CD4-positive, alpha-beta T cell treated with Interleukin-17A for 1 hour (primary cell): ENCODE data around the gene VEPH1.

Experiments
- DNase-seq: peaks from one replicate; pipeline ENCODE4 v3.0.0-alpha.2; 2020

The VEPH1 gene

GRCh38 chr3:157297328-157297915 is 205.8 kb downstream of the VEPH1 start:
- DNase-seq = no peak

- DNase-seq = no peak
Observed at GRCh38 chr3:157294953-157295352, 208.3 kb downstream of the VEPH1 start.

- no peak for DNase-seq
Observed at GRCh38 chr3:157294491-157294890, 208.7 kb downstream of the VEPH1 start.

- no peak for DNase-seq
Observed at GRCh38 chr3:157290766-157291165, 212.4 kb downstream of the VEPH1 start.

GRCh38 chr3:157285966-157286365 is 217.2 kb downstream of the VEPH1 start:
- no peak for DNase-seq

- DNase-seq = no peak
Observed at GRCh38 chr3:157285141-157285540, 218.1 kb downstream of the VEPH1 start.

GRCh38 chr3:157284688-157285087 is 218.5 kb downstream of the VEPH1 start:
- no peak for DNase-seq

GRCh38 chr3:157282261-157283191 is 220.7 kb downstream of the VEPH1 start:
- DNase-seq = no peak

GRCh38 chr3:157280786-157281185 is 222.4 kb downstream of the VEPH1 start:
- DNase-seq = no peak

GRCh38 chr3:157280354-157280753 is 222.9 kb downstream of the VEPH1 start:
- no peak for DNase-seq

- DNase-seq = no peak
Observed at GRCh38 chr3:157279237-157279636, 224.0 kb downstream of the VEPH1 start.

GRCh38 chr3:157276801-157277200 is 226.4 kb downstream of the VEPH1 start:
- DNase-seq = no peak

GRCh38 chr3:157275832-157276231 is 227.4 kb downstream of the VEPH1 start:
- DNase-seq = no peak

GRCh38 chr3:157274644-157275137 is 228.5 kb downstream of the VEPH1 start:
- DNase-seq = no peak

GRCh38 chr3:157271283-157271882 is 231.8 kb downstream of the VEPH1 start:
- DNase-seq = no peak

- DNase-seq = no peak
Observed at GRCh38 chr3:157268026-157268425, 235.2 kb downstream of the VEPH1 start.

- DNase-seq = no peak
Observed at GRCh38 chr3:157265931-157266330, 237.3 kb downstream of the VEPH1 start.

GRCh38 chr3:157263027-157263426 is 240.2 kb downstream of the VEPH1 start:
- DNase-seq = no peak

- DNase-seq = no peak
Observed at GRCh38 chr3:157261000-157261399, 242.2 kb downstream of the VEPH1 start.

- DNase-seq = no peak
Observed at GRCh38 chr3:157259825-157260224, 243.4 kb downstream of the VEPH1 start.

GRCh38 chr3:157257101-157257500 is 246.1 kb downstream of the VEPH1 start:
- DNase-seq = no peak

- DNase-seq = no peak
Observed at GRCh38 chr3:157255797-157256196, 247.4 kb downstream of the VEPH1 start.

- DNase-seq = no peak
Observed at GRCh38 chr3:157251685-157252084, 251.5 kb downstream of the VEPH1 start.

GRCh38 chr3:157249606-157250005 is 253.6 kb downstream of the VEPH1 start:
- no peak for DNase-seq
